NCI-H1417 (cell line): ENCODE results near the gene BTNL9.
"Not testable (repeated sequence)": the region's sequence is repeated elsewhere in the genome, so short reads cannot be mapped to it uniquely, and the experiment has no call there.

Experiments
- DNase-seq, 3 experiments: peaks; one replicate each; lab custom pipeline; 2025; lab: John Stamatoyannopoulos, UW

BTNL9 gene

DNA sequence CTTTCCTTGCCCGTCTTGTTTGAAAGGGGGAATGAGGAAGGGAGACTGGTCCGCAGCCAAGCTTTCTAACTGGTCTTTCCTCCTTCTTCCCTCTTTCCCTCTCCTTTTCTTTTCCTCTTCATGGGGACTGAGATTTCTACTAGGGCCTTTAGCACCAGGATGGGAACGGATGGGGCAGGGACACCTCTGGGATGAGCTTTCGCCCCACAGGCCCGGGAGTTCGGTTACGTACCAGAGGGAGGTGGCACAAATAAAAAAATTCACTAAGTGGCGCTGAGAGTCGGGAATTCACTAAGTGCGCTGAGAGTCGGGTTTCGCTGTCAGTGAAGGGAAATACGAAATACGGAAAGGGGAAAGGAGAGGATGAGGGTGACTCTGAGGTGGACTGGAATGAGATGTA is 21.6 kb downstream of the BTNL9 start:
- no peak for DNase-seq

DNA sequence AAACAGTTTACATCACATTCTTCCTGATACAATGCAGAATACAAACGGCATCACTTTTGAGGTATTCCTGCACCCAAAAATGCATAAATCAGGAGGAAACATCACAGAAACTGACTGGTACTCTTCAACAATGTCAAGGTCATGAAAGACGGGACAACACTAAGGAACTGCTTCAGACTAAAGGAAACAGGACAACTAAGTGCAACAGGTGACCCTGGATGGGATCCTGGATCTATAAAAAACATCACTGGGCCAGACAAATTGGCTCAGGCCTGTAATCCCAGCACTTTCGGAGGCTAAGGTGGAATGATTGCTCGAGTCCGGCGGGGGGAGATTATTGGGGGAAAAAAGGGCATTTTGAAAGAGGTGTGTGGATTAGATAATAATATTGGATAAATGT is 22.6 kb downstream of the BTNL9 start:
- no peak for DNase-seq

DNA sequence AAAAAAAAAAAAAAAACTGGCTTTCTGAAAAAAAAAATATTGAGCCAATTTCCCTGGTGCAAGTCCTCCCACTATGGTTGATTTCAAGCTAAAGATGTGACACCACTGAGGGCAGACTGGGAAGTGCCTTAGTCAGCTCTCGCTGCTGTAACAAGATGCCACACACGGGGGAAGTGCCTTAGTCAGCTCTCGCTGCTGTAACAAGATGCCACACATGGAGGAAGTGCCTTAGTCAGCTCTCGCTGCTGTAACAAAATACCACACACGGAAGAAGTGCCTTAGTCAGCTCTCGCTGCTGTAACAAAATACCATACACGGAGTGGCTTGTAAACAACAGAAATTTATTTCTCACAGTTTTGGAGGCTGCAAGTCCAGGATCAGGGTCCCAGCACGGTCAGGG is 23.4 kb downstream of the BTNL9 start:
- DNase-seq: no peak

DNA sequence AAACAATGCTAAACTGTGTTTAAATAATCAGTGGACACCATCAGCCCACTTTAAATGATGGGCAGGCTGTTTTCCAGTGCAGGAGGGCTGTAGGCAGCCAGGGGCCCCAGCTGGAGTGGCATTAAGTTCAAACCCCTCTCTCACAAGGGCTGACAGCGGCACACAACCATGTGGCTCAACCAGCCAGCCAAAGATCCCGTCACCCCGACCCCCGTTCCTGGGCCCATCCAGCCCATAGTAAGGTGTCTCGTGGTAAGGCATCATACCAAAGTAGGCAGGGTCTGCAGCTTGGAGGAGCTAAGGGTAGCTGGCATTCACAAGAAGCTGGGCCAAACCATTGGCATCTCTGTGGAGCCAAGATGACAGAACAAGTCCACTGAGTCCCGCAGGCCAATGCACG is 24.9 kb downstream of the BTNL9 start:
- no peak for DNase-seq

DNA sequence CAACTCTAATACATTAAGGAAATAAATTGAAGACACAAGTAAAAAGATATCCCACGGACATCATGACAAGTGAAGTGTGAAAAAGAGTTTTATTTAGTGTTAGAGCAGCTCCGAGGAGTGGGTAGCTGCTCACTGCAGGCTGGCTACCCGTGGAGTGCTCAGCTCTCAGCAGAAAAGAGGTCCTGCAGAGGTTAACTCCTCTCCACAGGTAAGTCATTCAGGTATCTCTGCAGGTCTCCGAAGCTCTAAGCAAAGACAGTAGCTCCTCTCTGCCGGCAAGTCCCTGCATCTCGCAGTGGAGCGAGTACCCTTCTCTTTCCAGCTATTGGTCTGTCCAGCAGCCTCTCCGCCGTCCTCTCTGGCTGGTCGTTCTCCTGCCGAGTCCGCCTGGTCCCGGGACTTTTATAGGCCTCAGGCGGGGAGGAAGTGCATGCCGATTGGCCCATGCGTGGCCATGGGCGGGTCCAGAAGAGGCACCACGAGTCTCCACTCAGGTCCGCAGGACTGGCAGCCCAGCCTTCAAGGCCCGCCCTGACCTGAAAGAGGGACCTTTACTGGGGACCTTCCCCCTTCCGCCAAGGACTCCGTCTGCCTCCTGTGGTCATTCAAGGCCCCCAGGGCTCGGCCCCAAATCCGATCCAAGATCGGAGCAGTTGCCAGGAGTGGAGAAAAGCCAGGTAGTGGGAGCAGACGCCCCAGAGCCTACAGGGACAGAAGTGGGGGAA is 29.9 kb downstream of the BTNL9 start:
- DNase-seq: no peak

DNA sequence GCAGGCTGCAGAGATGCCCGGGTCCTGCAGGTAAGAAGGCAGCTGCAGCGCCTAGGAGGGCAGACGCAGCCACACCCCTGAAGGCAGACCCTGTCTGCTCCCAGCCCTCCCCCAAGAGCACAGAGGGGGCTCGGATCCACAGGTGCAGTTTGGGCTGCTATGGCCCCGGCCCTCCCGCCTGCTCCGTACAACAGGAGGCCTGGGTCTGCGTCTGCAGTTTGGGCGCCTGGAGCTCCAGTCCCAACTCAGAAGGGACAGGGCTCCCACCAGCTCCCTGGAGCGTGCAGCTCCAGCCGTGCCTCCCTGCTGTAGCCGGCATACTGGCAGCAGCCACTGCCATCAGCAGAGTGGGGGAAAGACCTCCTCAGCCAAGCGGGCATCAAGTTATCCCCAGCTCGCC is 30.5 kb downstream of the BTNL9 start:
- DNase-seq: no peak

DNA sequence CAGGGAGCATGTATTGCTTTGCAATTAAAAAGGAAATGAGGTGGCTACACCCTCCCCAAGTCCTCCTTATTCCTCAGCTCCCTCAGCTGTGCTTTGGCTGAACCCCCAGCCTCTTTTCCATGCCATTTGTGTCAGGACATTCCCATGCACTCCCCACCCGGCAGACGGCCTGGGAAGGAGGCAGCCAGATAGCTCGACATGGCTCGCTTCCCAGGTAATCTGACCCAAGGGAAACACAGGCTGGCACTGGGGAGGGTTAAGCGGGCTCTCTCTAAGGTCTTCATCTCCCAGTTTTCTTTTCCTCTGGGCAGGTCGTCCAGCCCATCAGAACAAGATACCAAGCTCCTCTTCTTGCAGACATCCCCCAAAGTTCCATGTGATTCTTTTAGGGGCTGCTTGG is 31.2 kb downstream of the BTNL9 start:
- no peak for DNase-seq

DNA sequence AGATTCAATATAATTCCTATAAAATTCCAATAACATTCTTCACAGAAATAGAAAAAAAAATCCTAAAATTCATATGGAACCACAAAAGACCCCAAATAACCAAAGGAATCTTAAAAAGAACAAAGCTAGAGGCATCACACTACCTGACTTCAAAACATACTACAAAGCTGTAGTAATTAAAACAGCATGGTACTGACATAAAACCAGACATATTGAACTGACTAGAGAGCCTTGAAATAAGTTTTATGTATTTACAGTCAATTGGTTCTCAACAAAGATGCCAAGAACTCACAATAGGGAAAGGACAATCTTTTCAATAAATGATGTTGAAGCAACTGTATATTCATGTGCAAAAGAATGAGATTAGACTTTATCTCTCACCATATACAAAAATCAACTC is 36.9 kb downstream of the BTNL9 start:
- DNase-seq: no peak

DNA sequence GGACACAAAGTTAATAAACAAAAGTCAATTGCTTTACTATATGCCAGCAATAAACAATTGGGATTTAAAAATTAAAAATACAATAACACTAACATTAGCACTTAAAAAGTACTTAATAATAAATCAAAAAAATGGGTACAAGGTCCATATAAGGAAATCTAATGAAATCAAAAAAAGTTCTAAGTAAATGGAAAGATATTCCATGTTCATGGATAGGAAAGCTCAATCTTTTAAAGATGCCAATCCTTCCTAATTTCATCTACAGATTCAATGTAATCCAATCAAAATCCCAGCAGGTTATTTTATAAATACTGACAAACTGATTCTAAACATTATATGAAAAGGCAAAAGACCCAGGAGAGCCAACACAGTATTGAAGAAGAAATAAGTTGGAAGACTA is 41.9 kb downstream of the BTNL9 start:
- DNase-seq: no peak

DNA sequence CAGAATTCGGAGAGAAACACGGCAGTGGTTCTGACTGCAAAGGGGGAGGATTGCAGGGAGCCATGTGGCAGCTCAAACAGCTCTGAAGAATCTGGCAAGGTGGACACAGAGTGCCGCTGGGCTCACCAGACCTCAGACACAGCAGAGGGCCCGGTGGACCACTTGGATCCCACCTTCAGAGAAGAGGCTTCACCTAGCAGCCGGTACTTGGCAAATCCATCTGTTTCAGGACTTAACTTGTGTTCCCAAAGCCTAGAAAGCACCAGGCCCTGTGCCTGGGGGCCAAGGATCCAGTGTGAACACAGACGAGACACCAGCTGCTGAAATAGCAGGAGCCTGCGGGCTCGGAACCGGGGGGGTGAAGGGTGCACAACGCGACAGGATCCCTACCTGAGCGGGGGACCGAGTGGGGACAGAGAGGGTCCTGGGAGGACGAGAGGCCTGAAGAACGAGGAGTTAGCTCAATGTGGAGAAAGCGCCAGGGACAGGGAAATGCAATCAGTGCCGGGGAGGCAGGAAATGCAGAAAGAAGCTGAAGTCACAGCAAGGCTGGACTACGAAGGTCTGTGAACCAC is 44.6 kb downstream of the BTNL9 start:
- DNase-seq: no peak

DNA sequence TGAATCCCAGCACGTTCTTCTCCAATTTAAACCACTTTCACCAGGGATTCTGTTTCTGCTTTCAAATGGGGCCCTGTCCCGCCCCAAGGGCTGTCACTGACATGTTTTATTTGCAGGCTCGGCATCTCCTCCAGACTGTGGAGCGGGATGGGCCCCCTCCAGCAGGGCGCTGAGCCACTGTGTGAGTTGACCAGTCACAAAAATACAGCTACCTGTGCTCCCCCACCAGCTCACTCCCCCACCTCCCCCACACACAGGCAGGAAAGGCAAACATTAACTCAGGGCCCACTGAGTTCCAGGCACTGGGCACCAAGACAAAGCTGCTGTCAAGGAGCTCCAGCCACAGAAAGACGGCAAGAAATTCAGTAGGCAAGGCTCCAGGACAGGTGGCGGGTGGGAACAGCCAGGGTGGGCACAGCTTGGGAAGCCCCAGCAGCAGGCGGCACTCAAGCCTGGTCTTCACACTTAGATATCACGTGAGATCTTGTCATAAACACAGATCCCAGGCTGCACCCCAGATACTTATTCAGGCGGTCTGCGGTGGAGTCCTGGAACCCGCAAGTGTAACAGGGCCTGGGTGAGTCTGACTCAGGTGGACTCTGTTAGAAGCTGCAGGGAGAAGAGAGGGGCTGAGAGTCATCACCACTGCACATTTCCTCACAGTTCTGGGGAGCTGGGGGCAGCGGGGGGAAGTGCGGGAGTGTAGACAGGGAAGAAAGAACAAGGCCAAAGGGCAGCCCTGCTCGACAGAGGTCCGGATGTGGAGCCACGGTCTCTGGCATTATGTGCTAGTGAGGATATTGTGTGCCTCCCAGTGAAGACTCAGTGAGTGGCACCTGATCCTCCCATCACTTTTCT is 46.2 kb downstream of the BTNL9 start:
- DNase-seq: no peak

DNA sequence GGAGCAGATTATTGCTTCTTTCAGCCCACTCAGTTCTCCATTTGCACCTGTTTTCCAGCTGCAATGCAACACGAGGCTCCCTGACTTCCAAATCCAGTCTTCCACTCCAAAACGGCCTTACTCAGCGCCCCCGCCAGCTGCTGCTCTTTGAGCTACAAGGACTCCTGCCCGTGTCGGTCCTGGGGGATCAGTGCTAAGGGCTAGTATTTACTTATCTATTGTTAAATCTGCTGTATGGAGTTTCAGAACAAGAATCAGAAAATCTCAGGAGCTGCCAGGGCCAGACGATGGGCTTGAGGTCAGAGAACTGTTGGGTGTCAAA is 46.8 kb downstream of the BTNL9 start:
- DNase-seq: no peak

DNA sequence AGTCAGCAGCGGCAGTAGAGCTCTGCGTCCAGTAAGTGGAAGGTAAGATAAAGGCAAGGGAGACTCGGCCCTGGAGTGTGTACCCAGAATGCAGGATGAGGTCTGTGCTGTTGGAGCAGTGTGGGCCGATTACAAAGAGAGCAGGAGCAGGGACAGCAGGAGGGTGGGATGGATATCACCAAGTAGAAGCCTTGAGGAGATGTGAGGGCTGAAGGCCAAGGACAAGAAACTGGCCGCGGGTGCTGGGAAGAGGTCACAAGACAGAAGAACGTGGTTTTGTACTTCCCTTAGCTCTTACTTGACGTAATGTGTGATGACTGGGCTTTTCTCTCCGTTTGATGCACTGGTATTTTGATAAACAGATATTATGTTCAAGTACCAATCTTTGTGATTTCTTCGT is 47.2 kb downstream of the BTNL9 start:
- DNase-seq: no peak

DNA sequence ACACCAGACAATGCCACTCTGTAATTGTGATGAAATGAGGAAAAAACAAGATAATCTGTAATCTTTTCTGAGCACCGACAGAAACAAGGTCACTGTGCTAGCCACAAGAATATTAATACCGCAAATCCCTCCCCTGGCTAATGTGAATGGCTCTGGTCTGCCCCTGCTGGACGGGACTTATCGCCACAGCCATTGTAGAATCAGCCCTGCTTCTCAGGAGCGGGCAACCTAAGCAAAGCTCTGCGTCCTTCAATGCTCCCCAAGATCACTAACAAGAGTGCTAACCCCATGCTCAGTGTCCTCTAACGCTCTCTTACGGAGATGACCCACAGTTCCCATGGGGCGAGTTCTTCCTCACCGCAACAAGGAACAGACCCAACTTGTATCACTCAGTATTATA is 48.2 kb downstream of the BTNL9 start:
- DNase-seq: no peak

DNA sequence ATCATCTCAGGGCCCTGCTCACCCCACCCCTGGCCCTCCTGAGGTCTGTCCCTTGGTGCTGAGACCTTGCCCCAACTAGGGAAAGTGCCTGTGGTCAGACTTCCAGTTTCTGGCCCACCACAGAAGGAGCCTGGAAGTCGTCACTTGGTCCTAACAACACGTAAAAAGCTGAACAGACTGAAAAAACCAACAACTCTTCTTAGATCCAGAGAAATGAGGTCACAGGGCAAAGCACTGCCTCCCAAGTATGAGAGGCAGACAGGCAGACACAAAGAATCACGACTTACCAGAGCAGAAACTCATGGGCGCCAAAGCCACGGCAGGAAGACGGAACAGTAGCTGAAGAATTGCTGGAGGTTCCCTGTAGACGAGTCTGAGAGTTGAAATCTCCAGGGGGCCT is 52.4 kb downstream of the BTNL9 start:
- no peak for DNase-seq

DNA sequence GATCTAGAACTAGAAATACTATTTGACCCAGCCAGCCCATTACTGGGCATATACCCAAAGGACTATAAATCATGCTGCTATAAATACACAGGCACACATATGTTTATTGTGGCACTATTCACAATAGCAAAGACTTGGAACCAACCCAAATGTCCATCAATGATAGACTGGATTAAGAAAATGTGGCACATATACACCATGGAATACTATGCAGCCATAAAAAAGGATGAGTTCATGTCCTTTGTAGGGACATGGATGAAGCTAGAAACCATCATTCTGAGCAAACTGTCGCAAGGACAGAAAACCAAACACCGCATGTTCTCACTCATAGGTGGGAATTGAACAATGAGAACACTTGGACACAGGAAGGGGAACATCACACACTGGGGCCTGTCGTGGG is 55.1 kb downstream of the BTNL9 start:
- not testable (repeated sequence) for DNase-seq

DNA sequence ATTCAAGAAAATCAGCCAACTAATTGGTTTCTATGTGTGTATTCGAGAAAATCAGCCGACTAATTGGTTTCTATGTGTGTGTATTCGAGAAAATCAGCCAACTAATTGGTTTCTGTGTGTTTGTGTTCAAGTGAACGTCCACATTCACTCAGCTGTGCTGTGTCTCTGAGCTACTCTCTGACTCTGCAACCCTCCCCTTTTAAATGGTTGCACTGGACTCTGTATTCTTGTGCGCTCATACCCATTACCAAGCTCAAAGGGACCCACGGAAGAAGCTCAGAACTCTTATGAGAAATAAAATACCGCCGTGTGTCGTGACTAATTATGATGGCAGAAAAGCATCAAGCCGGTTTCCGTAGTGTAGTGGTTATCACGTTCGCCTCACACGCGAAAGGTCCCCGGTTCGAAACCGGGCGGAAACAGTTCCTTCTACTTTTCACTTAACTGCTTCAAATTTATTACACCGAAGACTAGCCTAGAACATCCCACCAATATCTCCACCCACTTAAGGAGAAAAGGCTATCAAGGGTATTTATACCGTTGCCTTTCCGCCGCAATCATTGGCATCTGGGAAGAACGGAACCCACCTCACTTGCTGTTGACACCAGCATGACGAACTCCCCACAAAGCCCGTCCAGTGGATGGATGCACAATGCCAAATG is 56.8 kb downstream of the BTNL9 start:
- DNase-seq: not testable (repeated sequence)

DNA sequence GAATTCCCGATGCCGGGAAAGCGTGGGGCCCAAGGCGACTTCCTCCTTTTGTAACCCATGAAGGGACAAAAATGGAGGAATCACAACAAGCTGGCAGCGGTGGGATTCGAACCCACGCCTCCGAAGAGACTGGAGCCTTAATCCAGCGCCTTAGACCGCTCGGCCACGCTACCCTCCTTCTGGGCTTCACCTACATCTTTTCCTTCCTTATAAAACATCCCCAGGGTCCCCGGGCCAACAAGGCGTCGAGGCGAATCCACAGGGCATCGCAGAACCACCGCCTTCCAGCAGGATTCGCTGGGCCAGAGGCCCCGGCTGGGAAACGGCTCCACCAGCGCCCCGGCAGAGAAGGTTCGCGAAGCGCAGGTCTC is 57.3 kb downstream of the BTNL9 start:
- DNase-seq: not testable (repeated sequence)

DNA sequence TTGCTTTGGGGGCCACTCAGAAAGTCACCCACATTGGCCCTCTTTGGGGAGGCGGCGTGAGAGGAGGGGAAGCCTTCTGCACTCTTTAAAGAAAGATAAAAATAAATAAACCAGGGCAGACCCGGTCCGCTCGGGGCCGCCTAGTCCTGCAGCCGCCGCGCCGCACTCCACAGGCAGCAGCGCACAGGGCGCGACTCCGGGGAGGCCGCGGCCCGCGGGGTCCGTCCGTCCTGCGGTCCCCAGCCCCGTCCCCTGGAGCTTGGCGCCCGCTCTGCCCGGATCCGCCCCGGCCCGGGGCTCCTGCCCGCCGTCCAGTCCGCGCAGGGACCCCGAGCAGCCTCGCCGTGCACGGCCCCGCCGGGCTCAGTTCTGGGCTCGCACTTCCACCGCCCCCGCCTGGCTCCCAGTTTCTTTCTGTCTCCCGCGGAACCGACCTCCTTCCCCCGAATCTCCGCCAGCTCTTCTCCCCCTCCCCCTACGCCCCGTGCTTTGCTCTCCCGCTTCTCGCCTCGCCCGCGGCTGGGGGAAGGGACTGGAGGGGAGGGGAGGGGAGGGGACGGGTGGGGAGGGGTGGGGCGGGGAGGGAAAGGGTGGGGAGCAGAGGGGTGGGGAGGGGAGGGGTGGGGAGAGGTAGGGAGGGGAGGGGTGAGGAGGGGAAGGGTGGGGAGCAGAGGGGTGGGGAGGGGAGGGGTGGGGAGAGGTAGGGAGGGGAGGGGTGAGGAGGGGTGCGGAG is 57.9 kb downstream of the BTNL9 start:
- not testable (repeated sequence) for DNase-seq

DNA sequence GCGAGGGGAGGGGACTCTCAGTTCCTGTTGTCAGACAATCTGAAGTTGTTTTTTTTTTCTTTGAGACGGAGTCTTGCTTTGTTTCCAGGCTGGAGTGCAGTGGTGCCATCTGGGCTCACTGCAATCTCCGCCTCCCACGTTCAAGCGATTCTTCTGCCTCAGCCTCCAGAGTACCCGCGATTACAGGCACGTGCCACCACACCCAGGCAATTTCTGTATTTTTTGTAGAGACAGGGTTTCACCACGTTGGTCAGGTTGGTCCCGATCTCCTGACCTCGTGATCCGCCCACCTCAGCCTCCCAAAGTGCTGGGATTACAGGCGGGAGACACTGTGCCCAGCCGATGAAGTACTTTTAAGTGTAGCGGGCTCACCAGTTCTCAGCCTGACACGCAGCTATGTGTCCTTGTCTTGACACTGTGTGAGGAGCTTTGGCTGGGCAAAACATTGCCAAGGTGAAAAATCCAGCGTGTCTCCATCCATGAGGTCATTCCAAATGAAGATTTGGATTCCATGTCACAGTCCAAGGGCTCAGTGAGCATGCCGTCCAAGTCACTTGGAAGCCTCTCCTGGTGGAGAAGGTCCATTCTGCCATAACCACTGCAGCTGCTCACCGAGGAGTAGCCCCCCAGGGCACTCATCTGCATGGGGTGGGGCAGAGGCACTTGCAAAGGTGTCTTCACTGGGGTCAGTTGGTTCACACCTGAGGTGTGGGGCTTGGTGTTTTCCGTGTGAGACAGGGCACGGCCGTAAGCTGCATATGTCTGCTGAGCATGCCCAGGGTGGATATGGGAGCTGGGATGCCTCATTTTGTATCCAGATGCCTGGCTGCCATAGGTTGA is 58.9 kb downstream of the BTNL9 start:
- DNase-seq: no peak

DNA sequence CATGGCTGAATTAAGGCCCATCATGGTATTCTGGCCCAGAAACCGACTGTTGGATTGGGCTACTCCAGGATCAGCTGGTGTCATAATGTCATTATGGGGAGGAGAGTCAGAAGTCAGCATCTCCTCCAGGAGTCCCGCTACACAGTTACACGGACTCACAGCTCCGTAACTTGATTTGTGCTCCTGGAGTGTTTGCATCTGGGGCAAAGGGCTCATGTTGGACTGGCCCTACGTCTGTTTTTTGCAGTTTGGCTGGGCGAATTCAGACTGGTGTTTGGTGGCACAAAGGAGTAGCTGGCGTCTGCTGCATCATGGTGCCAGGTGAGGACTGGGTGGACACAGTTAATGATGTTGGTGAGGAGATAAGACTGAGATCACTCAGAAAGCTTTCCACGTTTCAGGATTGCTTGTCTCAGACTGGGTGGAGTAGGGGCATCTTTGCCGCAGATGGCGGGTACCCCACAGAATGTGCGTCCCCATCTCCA is 59.6 kb downstream of the BTNL9 start:
- no peak for DNase-seq
